ENCODE data around the gene GAPDHS. TPM values are rescaled to one million over a fixed set of nuclear protein-coding genes. Genes with fewer than 3 reads are reported as not detected.

The GAPDHS gene
- total and polyA plus RNA-seq, 2 of the 13 experiments (the other 11 are each of a cell fraction or from before 2014, with no cell fraction given), result not detected

DNA sequence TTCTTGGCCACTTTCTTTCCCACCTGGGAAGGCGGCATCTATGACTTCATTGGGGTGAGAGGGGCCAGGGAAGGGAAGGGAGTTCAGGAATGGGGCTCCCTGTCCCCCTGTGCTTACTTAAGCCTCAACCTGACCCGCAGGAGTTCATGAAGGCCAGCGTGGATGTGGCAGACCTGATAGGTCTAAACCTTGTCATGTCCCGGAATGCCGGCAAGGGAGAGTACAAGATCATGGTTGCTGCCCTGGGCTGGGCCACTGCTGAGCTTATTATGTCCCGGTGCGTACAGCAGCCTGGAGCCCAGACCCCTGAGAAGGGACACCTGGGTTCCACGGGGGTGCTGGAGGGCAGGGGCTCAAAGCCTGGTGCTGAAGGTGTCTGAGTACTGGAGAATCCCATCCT, 13.3 kb downstream of the GAPDHS start (continued):
- TF ChIP-seq, protein P1, sequence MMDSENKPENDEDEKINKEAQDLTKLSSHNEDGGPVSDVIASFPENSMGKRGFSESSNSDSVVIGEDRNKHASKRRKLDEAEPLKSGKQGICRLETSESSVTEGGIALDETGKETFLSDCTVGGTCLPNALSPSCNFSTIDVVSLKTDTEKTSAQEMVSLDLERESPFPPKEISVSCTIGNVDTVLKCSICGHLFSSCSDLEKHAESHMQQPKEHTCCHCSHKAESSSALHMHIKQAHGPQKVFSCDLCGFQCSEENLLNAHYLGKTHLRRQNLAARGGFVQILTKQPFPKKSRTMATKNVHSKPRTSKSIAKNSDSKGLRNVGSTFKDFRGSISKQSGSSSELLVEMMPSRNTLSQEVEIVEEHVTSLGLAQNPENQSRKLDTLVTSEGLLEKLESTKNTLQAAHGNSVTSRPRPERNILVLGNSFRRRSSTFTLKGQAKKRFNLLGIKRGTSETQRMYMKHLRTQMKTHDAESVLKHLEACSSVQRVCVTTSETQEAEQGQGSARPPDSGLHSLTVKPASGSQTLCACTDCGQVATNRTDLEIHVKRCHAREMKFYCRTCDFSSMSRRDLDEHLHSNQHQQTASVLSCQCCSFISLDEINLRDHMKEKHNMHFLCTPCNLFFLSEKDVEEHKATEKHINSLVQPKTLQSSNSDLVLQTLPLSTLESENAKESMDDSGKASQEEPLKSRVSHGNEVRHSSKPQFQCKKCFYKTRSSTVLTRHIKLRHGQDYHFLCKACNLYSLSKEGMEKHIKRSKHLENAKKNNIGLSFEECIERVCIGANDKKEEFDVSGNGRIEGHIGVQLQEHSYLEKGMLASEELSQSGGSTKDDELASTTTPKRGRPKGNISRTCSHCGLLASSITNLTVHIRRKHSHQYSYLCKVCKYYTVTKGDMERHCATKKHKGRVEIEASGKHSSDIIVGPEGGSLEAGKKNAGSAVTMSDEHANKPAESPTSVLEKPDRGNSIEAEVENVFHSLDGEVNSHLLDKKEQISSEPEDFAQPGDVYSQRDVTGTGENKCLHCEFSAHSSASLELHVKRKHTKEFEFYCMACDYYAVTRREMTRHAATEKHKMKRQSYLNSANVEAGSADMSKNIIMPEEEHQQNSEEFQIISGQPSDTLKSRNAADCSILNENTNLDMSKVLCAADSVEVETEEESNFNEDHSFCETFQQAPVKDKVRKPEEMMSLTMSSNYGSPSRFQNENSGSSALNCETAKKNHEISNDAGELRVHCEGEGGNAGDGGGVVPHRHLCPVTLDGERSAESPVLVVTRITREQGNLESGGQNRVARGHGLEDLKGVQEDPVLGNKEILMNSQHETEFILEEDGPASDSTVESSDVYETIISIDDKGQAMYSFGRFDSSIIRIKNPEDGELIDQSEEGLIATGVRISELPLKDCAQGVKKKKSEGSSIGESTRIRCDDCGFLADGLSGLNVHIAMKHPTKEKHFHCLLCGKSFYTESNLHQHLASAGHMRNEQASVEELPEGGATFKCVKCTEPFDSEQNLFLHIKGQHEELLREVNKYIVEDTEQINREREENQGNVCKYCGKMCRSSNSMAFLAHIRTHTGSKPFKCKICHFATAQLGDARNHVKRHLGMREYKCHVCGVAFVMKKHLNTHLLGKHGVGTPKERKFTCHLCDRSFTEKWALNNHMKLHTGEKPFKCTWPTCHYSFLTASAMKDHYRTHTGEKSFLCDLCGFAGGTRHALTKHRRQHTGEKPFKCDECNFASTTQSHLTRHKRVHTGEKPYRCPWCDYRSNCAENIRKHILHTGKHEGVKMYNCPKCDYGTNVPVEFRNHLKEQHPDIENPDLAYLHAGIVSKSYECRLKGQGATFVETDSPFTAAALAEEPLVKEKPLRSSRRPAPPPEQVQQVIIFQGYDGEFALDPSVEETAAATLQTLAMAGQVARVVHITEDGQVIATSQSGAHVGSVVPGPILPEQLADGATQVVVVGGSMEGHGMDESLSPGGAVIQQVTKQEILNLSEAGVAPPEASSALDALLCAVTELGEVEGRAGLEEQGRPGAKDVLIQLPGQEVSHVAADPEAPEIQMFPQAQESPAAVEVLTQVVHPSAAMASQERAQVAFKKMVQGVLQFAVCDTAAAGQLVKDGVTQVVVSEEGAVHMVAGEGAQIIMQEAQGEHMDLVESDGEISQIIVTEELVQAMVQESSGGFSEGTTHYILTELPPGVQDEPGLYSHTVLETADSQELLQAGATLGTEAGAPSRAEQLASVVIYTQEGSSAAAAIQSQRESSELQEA (CRISPR knock-in tag; IDR thresholded peaks at IDR 0.05; ENCODE audit: not compliant biosample characterization), result no peak
- TF ChIP-seq ZSCAN25 (CRISPR knock-in tag; IDR thresholded peaks at IDR 0.05) (no peak), TMF1 (CRISPR knock-in tag; IDR thresholded peaks at IDR 0.05; ENCODE audit: low read depth) (no peak), ZBTB3 (CRISPR knock-in tag; IDR thresholded peaks at IDR 0.05; ENCODE audit: borderline replicate concordance, low read depth) (no peak), ZNF766 (CRISPR knock-in tag; IDR thresholded peaks at IDR 0.05; ENCODE audit: borderline replicate concordance) (no peak), ZKSCAN8 (CRISPR knock-in tag; IDR thresholded peaks at IDR 0.05; ENCODE audit: borderline replicate concordance) (no peak)
